ENCODE measurements around the gene ZP1. TPM values are rescaled to one million over a fixed set of nuclear protein-coding genes. Genes with fewer than 3 reads are reported as not detected.

The ZP1 gene
- total and polyA plus RNA-seq, 10 donors = 0.05 to 0.07 TPM; not detected in 8

GRCh38 chr11:60849641-60850520 is 17.5 kb upstream of the ZP1 start:
- intact Hi-C loops (cut with DNase I; ENCODE audit: low total_unique reads) = no loop called here
- peaks cover 0 to 82% (median 56%) of the 10 kb centered on the region in 6 donors for H3K36me3 ChIP-seq

GRCh38 chr11:60851327-60852104 is 15.8 kb upstream of the ZP1 start:
- Histone ChIP-seq H3K4me1 (peaks cover 0 to 5% (median 0%) of the 10 kb centered on the region in 6 donors), H3K4me3 (no peak overlapping the region), H3K9me3 (no peaks in the 10 kb centered on the region), H3K27ac (no peak overlapping the region), H3K27me3 (replicated peaks in 1 of 7) (no peaks in the 10 kb centered on the region), H3K36me3 (peaks cover 0 to 69% (median 56%) of the 10 kb centered on the region in 6 donors)
- DNase-seq = no peak
- intact Hi-C loops (cut with DNase I; ENCODE audit: low total_unique reads) = no loop called here
- 91 to 93% (median 91%) methylated on average over 17 of the region's 17 CpGs for WGBS, 5 donors
- TF ChIP-seq POLR2AphosphoS5 (IDR thresholded peaks at IDR 0.05) = no peak
- TF ChIP-seq POLR2A (IDR thresholded peaks at IDR 0.05) = no peak
- TF ChIP-seq, protein P1, sequence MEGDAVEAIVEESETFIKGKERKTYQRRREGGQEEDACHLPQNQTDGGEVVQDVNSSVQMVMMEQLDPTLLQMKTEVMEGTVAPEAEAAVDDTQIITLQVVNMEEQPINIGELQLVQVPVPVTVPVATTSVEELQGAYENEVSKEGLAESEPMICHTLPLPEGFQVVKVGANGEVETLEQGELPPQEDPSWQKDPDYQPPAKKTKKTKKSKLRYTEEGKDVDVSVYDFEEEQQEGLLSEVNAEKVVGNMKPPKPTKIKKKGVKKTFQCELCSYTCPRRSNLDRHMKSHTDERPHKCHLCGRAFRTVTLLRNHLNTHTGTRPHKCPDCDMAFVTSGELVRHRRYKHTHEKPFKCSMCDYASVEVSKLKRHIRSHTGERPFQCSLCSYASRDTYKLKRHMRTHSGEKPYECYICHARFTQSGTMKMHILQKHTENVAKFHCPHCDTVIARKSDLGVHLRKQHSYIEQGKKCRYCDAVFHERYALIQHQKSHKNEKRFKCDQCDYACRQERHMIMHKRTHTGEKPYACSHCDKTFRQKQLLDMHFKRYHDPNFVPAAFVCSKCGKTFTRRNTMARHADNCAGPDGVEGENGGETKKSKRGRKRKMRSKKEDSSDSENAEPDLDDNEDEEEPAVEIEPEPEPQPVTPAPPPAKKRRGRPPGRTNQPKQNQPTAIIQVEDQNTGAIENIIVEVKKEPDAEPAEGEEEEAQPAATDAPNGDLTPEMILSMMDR (IDR thresholded peaks at IDR 0.05 in 8 of 11, conservative IDR thresholded peaks at IDR 0.05 in 3 of 11) = no peak

More at GRCh38 chr11:60849641-60850520, 17.5 kb upstream of the ZP1 start:
- Histone ChIP-seq H3K9me3 (no peaks in the 10 kb centered on the region), H3K4me3 (no peak overlapping the region), H3K4me1 (peaks cover 0 to 17% (median 8%) of the 10 kb centered on the region in 6 donors), H3K27me3 (replicated peaks in 1 of 7) (no peaks in the 10 kb centered on the region), H3K27ac (no peak overlapping the region)
- WGBS, 5 donors = 89 to 98% (median 93%) methylated on average over 20 to 29 of the region's 29 CpGs
- no peak for DNase-seq
- TF ChIP-seq, protein P1 (IDR thresholded peaks at IDR 0.05 in 8 of 11, conservative IDR thresholded peaks at IDR 0.05 in 3 of 11) = no peak

DNA sequence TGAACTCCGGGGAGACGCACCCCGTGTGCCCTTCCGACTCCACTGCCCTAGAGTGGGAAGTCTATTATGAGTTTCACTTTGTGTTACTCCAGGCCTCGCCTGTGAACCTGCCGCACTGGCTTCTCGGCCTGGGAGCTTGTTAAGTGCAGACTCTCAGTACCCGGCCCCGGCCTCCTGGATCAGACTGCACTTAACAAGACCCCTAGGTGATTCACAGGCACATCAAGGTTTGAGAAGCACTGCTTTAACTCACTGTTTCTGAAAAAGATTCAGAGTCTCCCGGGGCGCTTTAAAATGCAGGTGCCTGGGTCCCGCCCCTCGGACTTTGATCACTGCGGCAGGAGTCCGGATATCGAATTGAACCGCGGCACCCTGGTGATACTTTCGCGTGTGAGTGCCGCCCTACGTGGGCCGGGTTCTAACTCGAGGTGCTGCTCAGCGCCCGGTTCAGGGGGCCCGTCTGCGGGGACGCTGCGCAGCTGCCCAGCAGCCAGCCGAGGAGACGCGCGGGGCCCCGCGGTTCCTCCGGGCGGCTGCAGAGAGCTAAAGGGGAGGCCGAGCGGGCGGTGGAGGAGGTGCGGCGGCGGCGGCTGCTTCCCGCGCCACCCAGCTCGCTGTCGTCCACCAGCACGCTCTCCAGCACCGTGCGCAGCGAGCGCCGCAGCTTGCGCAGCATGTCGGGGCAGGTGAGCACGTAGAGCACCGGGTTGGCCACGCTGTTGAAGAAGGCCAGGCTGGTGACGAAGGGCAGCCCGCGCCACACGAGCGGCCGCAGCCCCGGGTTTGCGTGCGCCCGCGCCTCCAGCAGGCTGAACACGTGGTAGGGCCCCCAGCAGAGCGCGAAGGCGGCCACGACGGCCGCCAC is 15.0 kb upstream of the ZP1 start:
- 83 to 88% (median 86%) methylated on average over 26 to 78 of the region's 78 CpGs for WGBS, 5 donors
- no peak for TF ChIP-seq POLR2A (IDR thresholded peaks at IDR 0.05)
- TF ChIP-seq, protein P1 (IDR thresholded peaks at IDR 0.05 in 8 of 11, conservative IDR thresholded peaks at IDR 0.05 in 3 of 11) = no peak
- TF ChIP-seq POLR2AphosphoS5 (IDR thresholded peaks at IDR 0.05) = no peak
- Histone ChIP-seq H3K27me3 (replicated peaks in 1 of 7) (no peaks in the 10 kb centered on the region), H3K9me3 (no peaks in the 10 kb centered on the region), H3K4me3 (no peak overlapping the region), H3K27ac (no peak overlapping the region), H3K4me1 (peaks cover 0 to 5% (median 0%) of the 10 kb centered on the region in 6 donors), H3K36me3 (peaks cover 0 to 65% (median 53%) of the 10 kb centered on the region in 6 donors)
- no peak for DNase-seq
- intact Hi-C loops (cut with DNase I; ENCODE audit: low total_unique reads) = no loop called here

Measured in spleen (tissue), 11 donors.